Astrocyte of the cerebellum (primary cell): ENCODE results near the gene CREB3.

Experiments
- DNase-seq: peaks from one replicate; pipeline ENCODE4 v3.0.0-alpha.2; 2011; ENCODE audit warnings: low read depth
- H3K4me3 ChIP-seq: 2 replicates; pipeline ENCODE4 v1.5.1; 2011; ENCODE audit warnings: mild to moderate bottlenecking, low read depth, low read length, moderate library complexity
- CTCF ChIP-seq: IDR thresholded peaks from 2 replicates; pipeline ENCODE4 v1.5.1; 2012; ENCODE audit warnings: low read length, low read depth, moderate library complexity, mild to moderate bottlenecking; ENCODE audit errors: missing control alignments
- in situ Hi-C: cut with HindIII; loops from 2 replicates; pipeline ENCODE4 v1.10.0; 2017; ENCODE audit warnings: low sequenced_read_pairs

The CREB3 gene

GRCh38 chr9:35732185-35732799, at the start of gene CREB3, which contains the start of gene TLN1:
Gene CREB3 (plus strand): TSS chr9:35732666. CDS start chr9:35732773, 107 bp downstream.
Gene TLN1 (minus strand): TSS chr9:35732195. CDS start chr9:35725694, 6,501 bp downstream.
- in situ Hi-C loops = no loop called here
- no peak for TF ChIP-seq CTCF
- DNase-seq = peak; percentile 97
- peak within 1 kb of the TSS; percentile 88 for H3K4me3 ChIP-seq

GRCh38 chr9:35683323-35683722, 49.1 kb upstream of the CREB3 start:
- H3K4me3 ChIP-seq = no peak overlapping the region
- in situ Hi-C loops = no loop called here
- DNase-seq = no peak
- TF ChIP-seq CTCF = no peak

GRCh38 chr9:35684921-35685320, 47.5 kb upstream of the CREB3 start:
- in situ Hi-C loops = no loop called here
- no peak for DNase-seq
- no peak overlapping the region for H3K4me3 ChIP-seq
- no peak for TF ChIP-seq CTCF

GRCh38 chr9:35685506-35685905, 47.0 kb upstream of the CREB3 start:
- DNase-seq = no peak
- no peak overlapping the region for H3K4me3 ChIP-seq
- in situ Hi-C loops = no loop called here
- no peak for TF ChIP-seq CTCF

GRCh38 chr9:35686222-35687203, 46.0 kb upstream of the CREB3 start:
- in situ Hi-C loops = no loop called here
- DNase-seq = no peak
- H3K4me3 ChIP-seq = peak overlapping the region; percentile 85
- TF ChIP-seq CTCF = no peak

- no peak for DNase-seq
- H3K4me3 ChIP-seq = peak overlapping the region; percentile 85
- no peak for TF ChIP-seq CTCF
- in situ Hi-C loops = no loop called here
Measured at GRCh38 chr9:35687306-35687705, 45.2 kb upstream of the CREB3 start.
